ENCODE results near the gene FBXO5. TPM values are rescaled to one million over a fixed set of nuclear protein-coding genes. Genes with fewer than 3 reads are reported as not detected.
A peak's percentile ranks its signal among the peaks of the same experiment; 100 is the strongest.
"Not testable (repeated sequence)": the region's sequence is repeated elsewhere in the genome, so short reads cannot be mapped to it uniquely, and the experiment has no call there.

FBXO5 gene
- total RNA-seq, 2 donors from 2014 or later, result 2.3 TPM; not detected in 1

- no peaks in the 10 kb centered on the region for H3K27me3 ChIP-seq
- TF ChIP-seq POLR2A (IDR thresholded peaks at IDR 0.05) (no peak), CTCF (IDR thresholded peaks at IDR 0.05) (no peak)
- no peaks in the 10 kb centered on the region for H3K9me3 ChIP-seq
- no peak overlapping the region for H3K27ac ChIP-seq
- intact Hi-C loops (cut with DNase I), result no loop called here
- ATAC-seq (no peak), DNase-seq (no peak)
- no peak overlapping the region for H3K4me3 ChIP-seq
- peaks cover 4 to 8% of the 10 kb centered on the region in 2 donors for H3K36me3 ChIP-seq (replicated peaks in 1 of 2; ENCODE audit: insufficient read depth in 1 of 2, low read depth in 2 of 2)
- no peaks in the 10 kb centered on the region for H3K4me1 ChIP-seq
These were observed 10.6 kb upstream of the FBXO5 start for GRCh38 chr6:152993431-152993830.

GRCh38 chr6:152986978-152987377, 4.1 kb upstream of the FBXO5 start:
- peaks cover 0 to under 1% of the 10 kb centered on the region in 2 donors for H3K36me3 ChIP-seq (replicated peaks in 1 of 2; ENCODE audit: insufficient read depth in 1 of 2, low read depth in 2 of 2)
- DNase-seq (no peak), ATAC-seq (no peak)
- no peaks in the 10 kb centered on the region for H3K27me3 ChIP-seq
- intact Hi-C loops (cut with DNase I), result no loop called here
- TF ChIP-seq CTCF (IDR thresholded peaks at IDR 0.05), result no peak
- TF ChIP-seq POLR2A (IDR thresholded peaks at IDR 0.05), result no peak
- H3K4me1 ChIP-seq, result peaks cover 17% of the 10 kb centered on the region
- WGBS, 2 donors, result 82 to 92% methylated on average over 2 of the region's 2 CpGs
- no peak overlapping the region for H3K27ac ChIP-seq
- H3K4me3 ChIP-seq, result no peak overlapping the region
- H3K9me3 ChIP-seq, result no peaks in the 10 kb centered on the region

- H3K9me3 ChIP-seq; H3K27ac ChIP-seq; H3K4me3 ChIP-seq; H3K36me3 ChIP-seq (replicated peaks in 1 of 2; ENCODE audit: insufficient read depth in 1 of 2, low read depth in 2 of 2); intact Hi-C loops (cut with DNase I); H3K27me3 ChIP-seq; DNase-seq; ATAC-seq: not testable (repeated sequence)
- WGBS, 2 donors, result 86 to 90% methylated on average over 11 of the region's 11 CpGs
- H3K4me1 ChIP-seq, result peaks cover 19% of the 10 kb centered on the region
These were observed 2.5 kb upstream of the FBXO5 start for GRCh38 chr6:152985300-152985699.

GRCh38 chr6:152984513-152984872, 1.7 kb upstream of the FBXO5 start:
- 6 to 14% methylated on average over 7 of the region's 7 CpGs for WGBS, 2 donors
- TF ChIP-seq POLR2A (IDR thresholded peaks at IDR 0.05) (no peak), CTCF (IDR thresholded peaks at IDR 0.05) (no peak)
- H3K27me3 ChIP-seq, result no peaks in the 10 kb centered on the region
- intact Hi-C loops (cut with DNase I), result no loop called here
- ATAC-seq, result no peak
- H3K4me1 ChIP-seq, result peaks cover 19% of the 10 kb centered on the region
- no peak for DNase-seq
- no peak overlapping the region for H3K4me3 ChIP-seq
- H3K9me3 ChIP-seq, result no peaks in the 10 kb centered on the region
- H3K36me3 ChIP-seq (replicated peaks in 1 of 2; ENCODE audit: insufficient read depth in 1 of 2, low read depth in 2 of 2), result no peaks in the 10 kb centered on the region
- peak overlapping the region in 2 of 4 donors; percentile 90 to 91 for H3K27ac ChIP-seq

GRCh38 chr6:152983637-152984512, 1.0 kb upstream of the FBXO5 start:
- Histone ChIP-seq H3K36me3 (replicated peaks in 1 of 2; ENCODE audit: insufficient read depth in 1 of 2, low read depth in 2 of 2) (no peaks in the 10 kb centered on the region), H3K4me1 (peaks cover 19% of the 10 kb centered on the region), H3K27ac (peak overlapping the region; percentile 87 to 91 (median 89)), H3K27me3 (no peaks in the 10 kb centered on the region), H3K9me3 (no peaks in the 10 kb centered on the region), H3K4me3 (peak overlapping the region; percentile 76 to 84)
- peak; percentile 3 for ATAC-seq
- peak; percentile 61 to 95 (median 82) for DNase-seq
- 0 to 1% methylated on average over 32 to 38 of the region's 38 CpGs for WGBS, 2 donors
- TF ChIP-seq CTCF (IDR thresholded peaks at IDR 0.05) (no peak), POLR2A (IDR thresholded peaks at IDR 0.05) (peak in 2 of 3 donors; percentile 65 to 69)
- intact Hi-C loops (cut with DNase I), result no loop called here

Data from body of pancreas (tissue), 4 donors.